VCaP (cell line): Measurements from ENCODE around the gene RABEPK.

ENCODE experiments used
- H3K27ac ChIP-seq: fragments of 450-650 bp; 2 replicates; pipeline ENCODE4 v1.5.1; 2017
- CTCF ChIP-seq: fragments of 450-650 bp; conservative IDR thresholded peaks from 2 replicates; pipeline ENCODE4 v1.5.1; 2017; ENCODE audit warnings: mild to moderate bottlenecking, moderate library complexity

Gene RABEPK

GRCh38 chr9:125243792-125244260 is 43.5 kb downstream of the RABEPK start:
- H3K27ac ChIP-seq = no peak overlapping the region
- TF ChIP-seq CTCF = no peak

DNA sequence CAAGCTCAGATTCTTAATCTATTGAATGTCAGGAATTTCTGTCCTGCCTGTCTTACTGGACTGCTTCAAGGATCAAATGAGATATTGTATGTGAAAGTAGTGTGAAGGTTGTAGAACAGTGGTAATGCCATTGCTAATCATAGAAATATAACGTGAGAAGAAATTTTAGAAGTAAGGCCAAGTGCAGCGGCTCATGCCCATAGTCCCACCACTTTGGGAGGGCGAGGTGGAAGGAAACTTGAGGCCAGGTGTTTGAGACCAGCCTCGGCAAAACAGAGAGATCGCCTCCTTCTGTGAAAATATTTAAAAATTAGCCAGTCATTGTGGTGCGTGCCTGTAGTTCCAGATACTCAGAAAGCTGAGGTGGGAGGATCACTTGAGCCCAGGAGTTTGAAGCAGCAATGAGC is 45.9 kb downstream of the RABEPK start:
- no peak overlapping the region for H3K27ac ChIP-seq

DNA sequence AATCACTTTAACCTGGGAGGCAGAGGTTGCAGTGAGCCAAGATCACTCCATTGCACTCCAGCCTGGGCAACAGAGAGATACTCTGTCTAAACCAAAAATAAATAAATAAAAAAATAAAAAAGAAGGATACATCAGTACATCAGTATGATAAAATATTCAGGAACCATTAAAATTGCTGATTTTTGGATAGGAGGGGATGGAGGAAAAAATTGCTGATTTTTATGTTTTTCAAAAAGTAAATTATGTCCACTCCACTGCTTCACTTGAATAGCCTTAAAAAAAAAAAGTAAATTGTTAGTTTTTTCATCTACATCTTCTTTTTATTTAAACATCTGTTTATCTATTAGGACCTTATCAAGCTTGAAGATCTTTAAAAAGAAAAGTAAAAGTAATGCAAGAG is 53.9 kb downstream of the RABEPK start:
- TF ChIP-seq CTCF = no peak
- H3K27ac ChIP-seq = no peak overlapping the region

More for the DNA sequence above, 45.9 kb downstream of the RABEPK start:
- no peak for TF ChIP-seq CTCF

GRCh38 chr9:125255781-125256391 is 55.5 kb downstream of the RABEPK start:
- peak; percentile 51 for TF ChIP-seq CTCF

DNA sequence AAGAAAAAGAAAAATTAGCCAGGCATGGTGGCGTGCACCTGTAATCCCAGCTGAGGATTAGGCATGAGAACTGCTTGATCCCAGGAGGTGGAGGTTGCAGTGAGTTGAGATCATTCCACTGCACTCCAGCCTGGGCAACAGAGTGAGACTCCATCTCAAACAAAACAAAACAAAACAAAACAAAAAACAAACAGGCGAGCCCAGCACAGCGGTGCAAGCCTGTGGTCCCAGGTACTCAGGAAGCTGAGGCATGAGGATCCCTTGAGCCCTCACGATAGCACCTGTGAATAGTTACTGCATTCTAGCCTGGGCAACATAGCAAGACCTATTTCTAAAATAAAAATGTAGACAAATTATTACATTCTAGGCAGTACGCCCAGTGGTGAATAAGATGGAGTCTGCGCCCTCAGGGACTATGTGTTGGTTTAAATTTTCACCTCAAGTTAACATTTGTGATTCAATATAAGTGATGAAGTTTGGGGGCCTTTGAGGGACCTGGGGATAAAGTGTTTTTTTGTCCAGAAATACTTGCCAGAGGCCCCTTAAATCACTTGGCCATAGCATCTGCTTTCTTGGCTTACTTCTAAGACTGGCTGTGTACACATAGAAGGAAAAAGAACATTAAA is 57.9 kb downstream of the RABEPK start:
- TF ChIP-seq CTCF = no peak
- H3K27ac ChIP-seq = no peak overlapping the region

More at GRCh38 chr9:125255781-125256391, 55.5 kb downstream of the RABEPK start:
- no peak overlapping the region for H3K27ac ChIP-seq

- peak overlapping the region; percentile 9; the same call in 1 of the 2 replicates for H3K27ac ChIP-seq
- TF ChIP-seq CTCF = no peak
Observed at GRCh38 chr9:125258832-125259534, 58.6 kb downstream of the RABEPK start.

DNA sequence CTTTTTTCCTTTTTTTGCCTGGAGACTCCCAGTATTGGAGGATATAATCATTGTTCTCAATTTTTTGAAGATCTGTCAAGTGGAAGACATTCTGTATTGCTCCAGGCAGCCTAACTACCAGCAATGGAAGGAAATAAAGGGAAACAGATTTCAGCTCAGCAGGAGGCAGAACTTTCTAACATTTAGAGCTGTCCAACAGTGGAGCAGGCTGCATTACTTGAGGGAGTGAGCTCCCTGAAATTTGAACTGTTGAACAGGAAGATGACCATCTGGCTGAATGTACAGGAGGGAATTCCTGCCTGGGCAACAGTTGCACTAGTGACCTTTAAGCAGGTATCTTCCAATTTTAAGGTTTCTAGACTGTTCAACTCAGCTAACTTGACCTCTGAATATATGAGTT is 60.2 kb downstream of the RABEPK start:
- no peak for TF ChIP-seq CTCF
- peak overlapping the region; percentile 88 for H3K27ac ChIP-seq
